HTR-8/SVneo (cell line): ENCODE results near the gene TF.
A peak's percentile ranks its signal among the peaks of the same experiment; 100 is the strongest.

Source experiments
- DNase-seq: peaks from one replicate; pipeline ENCODE4 v3.0.0; 2011; ENCODE audit warnings: low spot score, mixed read lengths; ENCODE audit not compliant: insufficient read length
- FAIRE-seq: peaks from 2 replicates; lab custom pipeline; 2011; peaks lifted over from hg19 to GRCh38; lab: Jason Lieb, UNC

Gene TF

GRCh38 chr3:133799794-133800585, 53.8 kb downstream of the TF start:
- no peak for DNase-seq
- FAIRE-seq, result no peak

- no peak for DNase-seq
- no peak for FAIRE-seq
Measured at GRCh38 chr3:133803469-133803868, 57.3 kb downstream of the TF start.

- FAIRE-seq, result no peak
- no peak for DNase-seq
Measured at GRCh38 chr3:133804896-133805295, 58.7 kb downstream of the TF start.

- FAIRE-seq (no peak), DNase-seq (no peak)
Measured at GRCh38 chr3:133805384-133805701, 59.1 kb downstream of the TF start.

- peak; percentile 99 for DNase-seq
- peak; percentile 94 for FAIRE-seq
Measured at GRCh38 chr3:133805702-133806475, 59.7 kb downstream of the TF start, which contains the start of gene SRPRB. Gene SRPRB (plus strand): TSS chr3:133805815. CDS start chr3:133805849, 34 bp downstream.

GRCh38 chr3:133812872-133813271, 66.7 kb downstream of the TF start:
- FAIRE-seq (no peak), DNase-seq (no peak)

GRCh38 chr3:133815386-133815785, 69.2 kb downstream of the TF start:
- FAIRE-seq (no peak), DNase-seq (no peak)

GRCh38 chr3:133820129-133820528, 73.9 kb downstream of the TF start:
- FAIRE-seq (no peak), DNase-seq (no peak)

GRCh38 chr3:133820889-133821675, 74.9 kb downstream of the TF start:
- FAIRE-seq (no peak), DNase-seq (no peak)

GRCh38 chr3:133821767-133822638, 75.8 kb downstream of the TF start:
- DNase-seq, result no peak
- no peak for FAIRE-seq

- DNase-seq (no peak), FAIRE-seq (peak; percentile 4)
Measured at GRCh38 chr3:133824961-133825485, 78.8 kb downstream of the TF start.

- no peak for DNase-seq
- peak; percentile 54 for FAIRE-seq
Measured at GRCh38 chr3:133825969-133826727, 80.0 kb downstream of the TF start.

GRCh38 chr3:133827136-133827535, 80.9 kb downstream of the TF start:
- DNase-seq, result no peak

GRCh38 chr3:133827684-133828083, 81.5 kb downstream of the TF start:
- FAIRE-seq (no peak), DNase-seq (no peak)

More at GRCh38 chr3:133827136-133827535, 80.9 kb downstream of the TF start:
- FAIRE-seq, result no peak

- no peak for FAIRE-seq
- DNase-seq, result no peak
Measured at GRCh38 chr3:133828576-133829309, 82.5 kb downstream of the TF start.

- FAIRE-seq (no peak), DNase-seq (no peak)
Measured at GRCh38 chr3:133829310-133829707, 83.1 kb downstream of the TF start.

GRCh38 chr3:133830071-133830470, 83.9 kb downstream of the TF start:
- FAIRE-seq (no peak), DNase-seq (no peak)
